Activated CD8-positive, alpha-beta memory T cell treated with anti-CD3 and anti-CD28 coated beads for 48 hours (primary cell): Measurements from ENCODE around the gene IGSF6.

Experiments used
- DNase-seq, 3 experiments: peaks; one replicate each; pipeline ENCODE4 v3.0.0-alpha.2; 2020; ENCODE audit warnings: low read depth in 2 of 3, low spot score in 2 of 3

Gene IGSF6

DNA sequence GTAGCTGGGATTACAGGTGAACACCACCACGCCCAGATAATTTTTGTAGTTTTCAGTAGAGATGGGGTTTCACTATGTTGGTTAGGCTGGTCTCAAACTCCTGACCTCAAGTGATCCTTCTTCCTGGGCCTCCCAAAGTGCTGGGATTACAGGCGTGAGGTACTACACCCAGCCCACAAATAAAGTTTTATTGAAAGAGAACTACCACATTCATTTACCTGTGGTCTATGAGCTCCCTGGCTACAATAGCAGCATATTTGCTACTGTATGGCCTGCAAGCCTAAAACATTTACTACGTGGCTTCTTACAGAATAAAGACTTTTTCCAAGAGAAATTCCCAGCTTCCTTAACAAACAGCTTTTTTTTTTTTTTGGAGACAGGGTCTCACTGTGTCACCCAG, 49.6 kb downstream of the IGSF6 start:
- DNase-seq = no peak

- DNase-seq = no peak
These were observed 52.2 kb downstream of the IGSF6 start for GRCh38 chr16:21600031-21600773.

DNA sequence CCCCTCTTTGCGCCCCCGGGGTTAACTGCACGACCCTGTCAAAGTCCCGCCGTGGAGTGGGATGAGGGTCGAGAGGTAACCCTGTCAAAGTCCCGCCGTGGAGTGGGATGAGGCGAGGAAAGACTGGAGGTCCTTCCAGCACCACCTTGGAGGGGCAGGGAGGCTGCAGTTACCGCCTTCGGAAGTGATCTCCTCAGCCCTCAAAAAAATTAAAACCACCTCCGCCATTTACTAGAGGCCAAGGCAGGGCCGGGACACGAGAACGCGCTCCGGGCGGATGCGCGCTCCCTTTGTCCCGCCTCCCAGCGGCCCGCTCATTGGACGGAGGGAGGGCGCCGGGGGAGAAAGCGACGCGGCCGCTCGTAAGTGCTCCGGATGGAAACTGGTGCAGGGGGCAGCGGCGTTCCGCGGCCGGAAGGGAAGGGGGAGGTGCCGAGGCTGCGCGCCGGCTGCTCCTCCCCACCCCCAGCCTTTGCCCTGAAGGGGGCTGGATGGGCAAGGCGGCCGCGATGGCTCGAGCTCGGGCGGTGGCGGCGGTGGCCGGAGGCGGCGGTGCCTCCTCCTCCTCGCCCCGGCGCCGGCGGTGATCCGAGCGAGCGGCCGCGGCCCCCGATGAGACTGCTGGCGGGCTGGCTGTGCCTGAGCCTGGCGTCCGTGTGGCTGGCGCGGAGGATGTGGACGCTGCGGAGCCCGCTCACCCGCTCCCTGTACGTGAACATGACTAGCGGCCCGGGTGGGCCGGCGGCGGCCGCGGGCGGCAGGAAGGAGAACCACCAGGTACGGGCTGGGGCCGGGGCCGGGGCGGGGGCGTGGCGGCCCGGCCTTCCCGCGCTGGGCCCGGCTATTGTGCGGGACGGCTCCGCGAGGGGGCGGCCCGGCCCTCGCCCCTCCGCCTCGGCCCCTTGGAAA, 53.0 kb downstream of the IGSF6 start, which contains the start of gene METTL9:
TSS of gene METTL9 (plus strand) at position 456 of the 909 bp plus-strand sequence. CDS start at position 613, 157 bp downstream.
- peak; percentile 86 to 92 (median 90) for DNase-seq

GRCh38 chr16:21598701-21599121, 53.7 kb downstream of the IGSF6 start:
- DNase-seq = peak in 2 of 3 experiments; percentile 9 to 13

GRCh38 chr16:21598206-21598605, 54.2 kb downstream of the IGSF6 start:
- DNase-seq = no peak

GRCh38 chr16:21597561-21598030, 54.8 kb downstream of the IGSF6 start:
- DNase-seq = no peak

DNA sequence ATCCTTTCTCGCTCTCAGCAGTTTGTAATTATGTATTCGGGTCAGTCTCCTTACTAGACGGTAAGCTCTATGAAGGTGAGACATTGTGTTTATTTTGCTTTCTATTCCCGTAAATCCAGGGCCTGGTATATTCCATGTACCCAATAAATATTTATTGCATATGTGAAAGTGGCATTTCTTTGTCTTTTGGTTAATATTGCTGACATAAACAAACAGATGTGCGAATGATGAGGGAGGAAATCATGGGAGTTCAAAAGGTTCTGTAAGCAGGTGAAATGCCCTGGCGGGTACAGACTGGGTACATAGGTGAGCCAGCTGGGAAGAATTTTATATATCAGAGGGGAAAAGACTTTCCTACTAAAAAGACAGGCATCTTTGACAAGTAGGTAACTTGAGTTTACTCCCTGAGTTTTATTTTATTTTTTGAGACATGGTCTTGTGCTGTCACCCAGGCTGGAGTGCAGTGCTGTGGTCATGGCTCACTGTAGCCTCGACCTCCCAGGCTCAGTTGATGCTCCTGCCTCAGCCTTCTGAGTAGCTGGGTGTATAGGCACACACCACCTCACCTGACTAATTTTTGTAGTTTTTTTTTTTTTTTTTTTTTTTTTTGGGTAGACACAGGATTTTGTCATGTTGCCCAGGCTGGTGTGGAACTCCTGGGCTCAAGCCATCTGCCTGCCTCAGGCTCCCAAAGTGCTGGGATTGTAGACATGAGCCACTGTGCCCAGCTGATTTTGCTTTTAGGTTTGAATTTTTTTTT, 58.7 kb downstream of the IGSF6 start:
- DNase-seq = no peak

GRCh38 chr16:21592191-21592590, 60.2 kb downstream of the IGSF6 start:
- no peak for DNase-seq

DNA sequence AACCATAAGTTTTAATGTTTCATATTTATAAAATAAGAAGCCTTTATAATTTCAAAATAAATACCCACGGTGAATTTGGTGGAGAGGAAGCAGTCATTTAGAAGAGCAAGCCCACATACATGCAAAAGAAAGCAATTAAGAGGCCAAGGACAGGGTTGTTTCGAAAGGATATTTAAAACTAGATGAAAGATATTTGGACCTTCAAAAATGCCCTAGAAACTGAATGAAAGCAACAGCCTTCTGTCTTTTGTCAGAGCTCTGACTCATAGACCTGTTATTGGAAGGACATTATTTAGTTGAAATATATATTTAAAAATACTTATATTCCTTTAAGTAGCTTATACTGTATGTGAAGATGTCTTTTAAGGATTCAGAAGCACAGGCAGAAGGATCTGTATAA, 61.6 kb downstream of the IGSF6 start:
- no peak for DNase-seq

DNA sequence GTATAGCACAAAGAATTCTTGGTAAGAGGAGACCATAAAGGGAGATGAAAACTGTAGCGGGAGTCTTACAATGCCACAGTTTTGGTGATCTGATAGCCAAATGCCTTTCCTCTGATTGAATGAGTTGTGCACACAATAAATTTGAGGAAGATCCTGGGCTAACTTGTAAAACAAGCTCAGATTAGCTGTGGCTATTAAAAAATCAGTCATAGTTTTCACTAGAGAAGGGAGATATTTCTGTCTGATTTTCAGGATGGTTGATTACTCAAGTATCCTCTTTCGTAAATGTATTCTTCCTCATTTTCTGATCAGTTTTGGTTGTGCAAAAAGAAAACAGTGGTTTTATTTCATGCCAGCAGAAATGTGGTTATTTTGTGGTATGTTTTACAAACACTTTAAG, 62.1 kb downstream of the IGSF6 start:
- no peak for DNase-seq

DNA sequence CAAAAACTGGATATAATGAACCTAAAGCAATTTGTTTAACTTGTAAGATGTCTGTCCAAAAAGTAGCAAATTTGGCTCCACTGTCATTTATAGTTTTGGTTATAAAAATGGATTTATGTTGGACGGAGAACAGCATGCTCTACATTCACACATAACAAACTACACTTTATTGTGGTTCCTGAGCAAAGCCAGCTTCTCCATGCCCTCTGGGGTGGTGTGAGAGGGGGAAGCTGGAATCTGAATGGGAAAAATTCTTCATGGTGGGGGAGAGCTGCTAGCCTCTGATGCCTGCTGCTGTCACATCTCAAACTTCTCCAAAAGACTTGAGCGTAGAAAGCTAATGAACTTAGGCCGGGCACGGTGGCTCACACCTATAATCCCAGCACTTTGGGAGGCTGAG, 62.9 kb downstream of the IGSF6 start:
- DNase-seq = no peak
